ENCODE results near the gene NIPSNAP2. TPM values are rescaled to one million over a fixed set of nuclear protein-coding genes. Genes with fewer than 3 reads are reported as not detected.
"Not testable (repeated sequence)": the region's sequence is repeated elsewhere in the genome, so short reads cannot be mapped to it uniquely, and the experiment has no call there.

The NIPSNAP2 gene
- total RNA-seq, 1 donor = 51.0 TPM

- no peak overlapping the region for H3K4me2 ChIP-seq (ENCODE audit: insufficient read depth, low read length)
- DNase-seq (ENCODE audit: insufficient read length, low spot score, missing footprints) = no peak
- no peaks in the 10 kb centered on the region for H4K20me1 ChIP-seq (ENCODE audit: insufficient read depth, low read length)
- H3K9me3 ChIP-seq (ENCODE audit: low read depth, low read length) = no peaks in the 10 kb centered on the region
- no peak overlapping the region for H3K4me3 ChIP-seq (ENCODE audit: insufficient read depth, low read length)
- H3K27ac ChIP-seq (ENCODE audit: low read depth, low read length) = no peak overlapping the region
- H2AFZ ChIP-seq (ENCODE audit: low read length) = no peak overlapping the region
- no peak for TF ChIP-seq CTCF (IDR thresholded peaks at IDR 0.05; ENCODE audit: extremely low read depth, low read depth, low read length)
- no peaks in the 10 kb centered on the region for H3K27me3 ChIP-seq (ENCODE audit: insufficient read depth, low read length)
- peaks cover 4% of the 10 kb centered on the region for H3K36me3 ChIP-seq (ENCODE audit: insufficient read depth, low read length)
- peaks cover 5% of the 10 kb centered on the region for H3K4me1 ChIP-seq (ENCODE audit: insufficient read depth, low read length)
- H3K79me2 ChIP-seq (ENCODE audit: insufficient read depth, low read length) = no peaks in the 10 kb centered on the region
These were observed 42.8 kb downstream of the NIPSNAP2 start for GRCh38 chr7:56007167-56007652.

- no peaks in the 10 kb centered on the region for H3K27me3 ChIP-seq (ENCODE audit: insufficient read depth, low read length)
- H3K4me2 ChIP-seq (ENCODE audit: insufficient read depth, low read length) = no peak overlapping the region
- H3K79me2 ChIP-seq (ENCODE audit: insufficient read depth, low read length) = no peaks in the 10 kb centered on the region
- H2AFZ ChIP-seq (ENCODE audit: low read length) = no peak overlapping the region
- DNase-seq (ENCODE audit: insufficient read length, low spot score, missing footprints) = no peak
- TF ChIP-seq CTCF (IDR thresholded peaks at IDR 0.05; ENCODE audit: extremely low read depth, low read depth, low read length) = no peak
- H4K20me1 ChIP-seq (ENCODE audit: insufficient read depth, low read length) = no peaks in the 10 kb centered on the region
- no peak overlapping the region for H3K27ac ChIP-seq (ENCODE audit: low read depth, low read length)
- no peak overlapping the region for H3K4me3 ChIP-seq (ENCODE audit: insufficient read depth, low read length)
- peaks cover 5% of the 10 kb centered on the region for H3K4me1 ChIP-seq (ENCODE audit: insufficient read depth, low read length)
- peaks cover 4% of the 10 kb centered on the region for H3K36me3 ChIP-seq (ENCODE audit: insufficient read depth, low read length)
- no peaks in the 10 kb centered on the region for H3K9me3 ChIP-seq (ENCODE audit: low read depth, low read length)
These were observed 43.5 kb downstream of the NIPSNAP2 start for GRCh38 chr7:56007891-56008290.

GRCh38 chr7:56009695-56010094 lies 45.3 kb downstream of the NIPSNAP2 start:
- no peaks in the 10 kb centered on the region for H4K20me1 ChIP-seq (ENCODE audit: insufficient read depth, low read length)
- H3K79me2 ChIP-seq (ENCODE audit: insufficient read depth, low read length) = no peaks in the 10 kb centered on the region
- peaks cover 5% of the 10 kb centered on the region for H3K4me1 ChIP-seq (ENCODE audit: insufficient read depth, low read length)
- no peak overlapping the region for H2AFZ ChIP-seq (ENCODE audit: low read length)
- H3K9me3 ChIP-seq (ENCODE audit: low read depth, low read length) = no peaks in the 10 kb centered on the region
- H3K27ac ChIP-seq (ENCODE audit: low read depth, low read length) = no peak overlapping the region
- no peak for TF ChIP-seq CTCF (IDR thresholded peaks at IDR 0.05; ENCODE audit: extremely low read depth, low read depth, low read length)
- no peak overlapping the region for H3K4me2 ChIP-seq (ENCODE audit: insufficient read depth, low read length)
- H3K27me3 ChIP-seq (ENCODE audit: insufficient read depth, low read length) = no peaks in the 10 kb centered on the region
- DNase-seq (ENCODE audit: insufficient read length, low spot score, missing footprints) = no peak
- peaks cover 8% of the 10 kb centered on the region for H3K36me3 ChIP-seq (ENCODE audit: insufficient read depth, low read length)
- no peak overlapping the region for H3K4me3 ChIP-seq (ENCODE audit: insufficient read depth, low read length)

GRCh38 chr7:56017015-56017414 lies 52.6 kb downstream of the NIPSNAP2 start:
- H4K20me1 ChIP-seq (ENCODE audit: insufficient read depth, low read length); H3K9me3 ChIP-seq (ENCODE audit: low read depth, low read length); DNase-seq (ENCODE audit: insufficient read length, low spot score, missing footprints); H3K4me3 ChIP-seq (ENCODE audit: insufficient read depth, low read length); H3K4me1 ChIP-seq (ENCODE audit: insufficient read depth, low read length); H3K27me3 ChIP-seq (ENCODE audit: insufficient read depth, low read length); H3K27ac ChIP-seq (ENCODE audit: low read depth, low read length); H3K4me2 ChIP-seq (ENCODE audit: insufficient read depth, low read length); H3K79me2 ChIP-seq (ENCODE audit: insufficient read depth, low read length); H2AFZ ChIP-seq (ENCODE audit: low read length): not testable (repeated sequence)
- H3K36me3 ChIP-seq (ENCODE audit: insufficient read depth, low read length) = peaks cover 24% of the 10 kb centered on the region

Data from osteoblast (primary cell).